ENCODE results near the gene PCYT1A.
"Not testable (repeated sequence)": the region's sequence is repeated elsewhere in the genome, so short reads cannot be mapped to it uniquely, and the experiment has no call there.

PCYT1A gene

DNA sequence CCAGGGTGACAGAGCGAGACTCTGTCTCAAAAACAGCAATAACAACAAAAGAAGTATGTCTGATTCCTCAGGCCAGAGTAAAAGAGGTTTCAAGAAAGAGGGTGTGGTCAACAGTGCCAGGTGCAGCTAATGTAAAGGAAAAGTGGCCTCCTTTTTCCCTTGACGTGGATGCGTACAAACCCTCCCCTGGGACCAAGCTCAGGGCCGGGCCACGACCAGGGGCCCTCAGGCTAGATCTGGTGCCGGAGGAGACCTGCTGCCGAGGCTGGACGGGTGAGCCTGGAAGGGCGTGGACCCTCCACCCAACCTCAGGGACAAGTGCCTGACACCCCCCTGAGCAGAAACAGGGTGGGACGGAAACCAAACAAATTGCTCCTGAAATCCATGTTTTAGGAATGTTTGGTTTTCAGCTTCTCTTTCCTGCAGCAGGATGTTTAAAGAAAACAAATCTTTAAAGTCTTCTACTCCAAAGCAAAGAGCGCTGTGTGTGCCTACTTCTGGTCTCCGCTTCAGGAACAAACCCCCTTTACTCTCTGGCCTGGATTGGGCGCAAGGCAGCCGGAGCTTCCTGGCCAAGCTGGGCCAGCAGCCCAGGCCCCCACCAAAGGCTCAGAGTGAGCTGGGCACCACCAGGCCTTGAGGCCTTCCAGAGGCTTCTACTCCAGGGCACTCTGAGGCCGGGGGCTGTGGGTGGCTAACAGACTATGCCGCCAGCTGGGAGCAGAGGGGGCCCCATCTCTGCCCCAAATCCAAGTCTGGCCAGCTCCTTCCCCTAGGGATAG, 97.8 kb downstream of the PCYT1A start:
- no peak for DNase-seq

DNA sequence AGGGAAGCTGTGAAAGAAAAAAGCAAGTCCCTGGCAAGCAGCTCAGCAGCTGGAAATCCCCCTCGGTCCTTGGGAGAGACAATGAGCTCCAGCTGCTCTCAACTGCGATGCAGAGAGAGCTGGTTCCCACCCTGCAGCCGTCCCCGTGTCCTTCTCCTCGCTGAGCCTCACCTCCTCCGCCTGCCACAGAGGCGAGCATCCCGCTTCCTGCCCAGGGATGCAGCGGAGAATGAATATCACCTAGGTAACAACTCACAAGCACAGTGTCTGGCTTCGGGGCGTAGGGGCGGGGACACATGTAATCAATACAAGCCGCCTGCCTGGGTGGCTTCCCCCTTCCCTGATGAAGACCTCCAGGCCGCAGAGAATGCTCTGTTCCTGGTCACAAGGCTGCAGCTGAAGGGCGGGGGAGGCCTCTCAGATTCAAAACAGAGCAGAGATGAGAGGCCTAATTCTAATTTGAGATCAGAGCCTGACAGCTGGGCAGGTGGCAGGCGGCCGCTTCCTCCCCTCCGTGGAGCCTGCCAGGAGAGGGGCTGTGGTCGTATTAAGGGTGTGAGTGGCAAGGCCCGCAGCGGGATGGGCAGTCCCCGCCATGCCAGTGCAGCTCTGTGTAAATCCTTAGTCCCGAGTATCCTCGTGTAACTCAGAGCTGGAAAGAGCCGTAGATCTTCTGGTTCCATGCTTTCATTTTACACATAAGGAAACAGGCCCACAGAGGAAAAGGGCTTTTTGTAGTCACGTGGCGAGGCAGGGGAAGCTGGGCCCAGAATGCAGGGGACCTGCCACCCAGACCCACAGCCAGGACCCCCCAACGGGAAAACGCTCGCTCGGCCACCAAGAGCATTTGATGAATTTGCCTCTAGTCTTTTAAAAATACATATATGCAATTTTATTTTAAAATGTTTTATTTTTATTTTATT, 100.6 kb downstream of the PCYT1A start:
- DNase-seq: no peak

DNA sequence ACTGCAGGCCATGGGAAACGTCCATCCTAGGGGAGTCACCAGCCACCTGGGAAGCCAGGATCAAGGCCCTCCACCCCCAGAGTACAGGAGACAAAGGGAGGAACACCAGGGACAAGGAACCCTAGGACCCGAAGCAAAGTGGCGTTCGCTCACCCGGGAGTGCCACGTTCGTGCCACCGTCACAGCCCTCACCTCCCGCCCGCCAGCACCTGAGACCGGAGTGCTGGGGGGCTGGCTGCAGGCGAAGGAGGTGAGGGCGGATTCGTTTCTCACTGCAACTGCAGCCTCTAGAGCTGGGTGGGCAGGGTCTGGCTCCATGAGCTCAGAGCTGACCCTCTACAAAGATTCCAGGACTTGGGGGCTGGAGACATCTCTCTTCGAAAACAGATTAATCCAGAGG, 102.6 kb downstream of the PCYT1A start:
- no peak for DNase-seq

DNA sequence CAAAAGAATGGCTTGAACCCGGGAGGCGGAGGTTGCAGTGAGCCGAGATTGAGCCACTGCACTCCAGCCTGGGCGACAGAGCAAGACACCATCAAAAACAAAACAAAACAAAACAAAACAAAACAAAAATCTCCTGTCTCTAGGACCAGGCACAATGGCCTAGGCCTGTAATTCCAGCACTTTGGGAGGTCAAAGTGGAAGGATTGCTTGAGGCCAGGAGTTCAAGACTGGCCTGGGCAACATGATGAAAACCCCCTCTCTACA, 103.4 kb downstream of the PCYT1A start:
- not testable (repeated sequence) for DNase-seq

DNA sequence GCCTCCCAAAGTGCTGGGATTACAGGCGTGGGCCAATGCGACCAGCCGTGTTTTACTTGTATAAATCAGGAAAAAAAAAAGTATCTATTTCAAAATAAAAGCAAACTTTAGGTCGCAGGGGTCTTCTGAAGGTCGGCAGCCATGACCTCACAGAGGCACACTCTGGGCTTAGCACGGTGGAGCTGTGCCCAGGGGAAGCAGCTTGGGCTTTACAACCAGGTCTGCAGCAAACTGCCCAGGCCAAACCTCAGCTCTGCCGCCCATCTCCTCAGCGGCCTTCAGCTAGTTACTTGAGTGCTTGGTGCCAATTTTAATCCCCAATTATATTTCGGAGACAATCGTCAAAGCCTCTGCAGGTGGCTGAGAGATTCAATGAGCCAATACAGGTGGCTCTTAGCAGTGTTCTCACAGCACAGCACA, 106.4 kb downstream of the PCYT1A start:
- DNase-seq: no peak

DNA sequence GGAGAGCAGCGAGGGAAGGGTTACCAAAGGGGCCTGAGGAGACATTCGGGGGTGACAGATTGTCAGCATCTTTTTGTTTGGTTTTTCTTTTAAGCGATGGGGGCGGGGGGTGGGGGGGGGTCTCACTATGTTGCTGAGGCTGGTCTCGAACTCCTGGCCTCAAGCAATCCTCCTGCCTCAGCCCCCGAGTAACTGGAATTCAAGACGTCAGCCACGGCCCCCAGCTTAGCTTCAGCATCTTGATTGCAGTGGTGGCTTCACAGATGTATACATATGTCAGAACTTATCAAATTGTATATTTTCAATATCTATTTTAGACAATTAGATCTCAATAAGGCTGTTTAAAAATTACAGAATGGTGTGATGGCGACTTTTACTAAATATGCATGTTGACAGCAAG, 107.2 kb downstream of the PCYT1A start:
- no peak for DNase-seq

Data from NK-92 treated with Interleukin-12 subunit alpha and Interleukin-12 subunit beta, amount 100 ng/mL, for 24 hours (cell line).